ENCODE results near the gene GLI3.

DNA sequence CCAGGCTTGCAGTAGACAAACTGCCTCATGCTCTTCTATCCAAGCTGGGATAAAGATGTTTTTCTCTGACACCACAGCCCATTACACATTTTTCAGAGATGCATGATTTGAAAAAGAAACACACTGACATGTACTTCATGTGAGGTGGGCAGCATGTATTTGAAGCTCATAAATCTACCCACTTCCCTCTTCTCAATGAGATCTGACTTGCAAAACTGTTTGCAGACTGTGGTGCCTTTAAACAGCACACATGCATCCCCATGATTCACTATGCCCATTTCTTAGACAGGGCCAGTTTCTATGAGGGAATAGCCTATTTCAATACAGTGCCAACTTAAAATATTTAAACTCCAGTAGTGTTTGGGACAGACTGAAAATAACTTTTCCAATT lies 109.8 kb downstream of the GLI3 start:
- TF ChIP-seq KDM4A (IDR thresholded peaks at IDR 0.05; ENCODE audit: low read depth, low read length, severe bottlenecking): no peak
- no peak for TF ChIP-seq POLR2AphosphoS5 (IDR thresholded peaks at IDR 0.05; ENCODE audit: low read depth, low read length)
- TF ChIP-seq, protein P1, sequence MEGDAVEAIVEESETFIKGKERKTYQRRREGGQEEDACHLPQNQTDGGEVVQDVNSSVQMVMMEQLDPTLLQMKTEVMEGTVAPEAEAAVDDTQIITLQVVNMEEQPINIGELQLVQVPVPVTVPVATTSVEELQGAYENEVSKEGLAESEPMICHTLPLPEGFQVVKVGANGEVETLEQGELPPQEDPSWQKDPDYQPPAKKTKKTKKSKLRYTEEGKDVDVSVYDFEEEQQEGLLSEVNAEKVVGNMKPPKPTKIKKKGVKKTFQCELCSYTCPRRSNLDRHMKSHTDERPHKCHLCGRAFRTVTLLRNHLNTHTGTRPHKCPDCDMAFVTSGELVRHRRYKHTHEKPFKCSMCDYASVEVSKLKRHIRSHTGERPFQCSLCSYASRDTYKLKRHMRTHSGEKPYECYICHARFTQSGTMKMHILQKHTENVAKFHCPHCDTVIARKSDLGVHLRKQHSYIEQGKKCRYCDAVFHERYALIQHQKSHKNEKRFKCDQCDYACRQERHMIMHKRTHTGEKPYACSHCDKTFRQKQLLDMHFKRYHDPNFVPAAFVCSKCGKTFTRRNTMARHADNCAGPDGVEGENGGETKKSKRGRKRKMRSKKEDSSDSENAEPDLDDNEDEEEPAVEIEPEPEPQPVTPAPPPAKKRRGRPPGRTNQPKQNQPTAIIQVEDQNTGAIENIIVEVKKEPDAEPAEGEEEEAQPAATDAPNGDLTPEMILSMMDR (IDR thresholded peaks at IDR 0.05; ENCODE audit: control extremely low read depth in 1 of 3, insufficient read depth in 1 of 3, low read depth in 1 of 3, low read length in 3 of 3): no peak
- no peak for TF ChIP-seq FOSL1 (IDR thresholded peaks at IDR 0.05; ENCODE audit: insufficient read depth, low read depth, low read length)
- no peak for TF ChIP-seq ZNF274 (IDR thresholded peaks at IDR 0.05; ENCODE audit: borderline replicate concordance, extremely low read depth, low read length)
- TF ChIP-seq, protein P2, sequence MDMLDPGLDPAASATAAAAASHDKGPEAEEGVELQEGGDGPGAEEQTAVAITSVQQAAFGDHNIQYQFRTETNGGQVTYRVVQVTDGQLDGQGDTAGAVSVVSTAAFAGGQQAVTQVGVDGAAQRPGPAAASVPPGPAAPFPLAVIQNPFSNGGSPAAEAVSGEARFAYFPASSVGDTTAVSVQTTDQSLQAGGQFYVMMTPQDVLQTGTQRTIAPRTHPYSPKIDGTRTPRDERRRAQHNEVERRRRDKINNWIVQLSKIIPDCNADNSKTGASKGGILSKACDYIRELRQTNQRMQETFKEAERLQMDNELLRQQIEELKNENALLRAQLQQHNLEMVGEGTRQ (IDR thresholded peaks at IDR 0.05; ENCODE audit: low read length): no peak
- TF ChIP-seq CBX5 (IDR thresholded peaks at IDR 0.05; ENCODE audit: low read depth, low read length): no peak
- no peak for TF ChIP-seq EZH2 (IDR thresholded peaks at IDR 0.05; ENCODE audit: low read depth, low read length, severe bottlenecking)
- no peak for TF ChIP-seq JUN (IDR thresholded peaks at IDR 0.05; ENCODE audit: low read depth, low read length)
- no peak for TF ChIP-seq CHD1 (IDR thresholded peaks at IDR 0.05; ENCODE audit: low read depth, low read length)
- no peak for TF ChIP-seq SP4 (IDR thresholded peaks at IDR 0.05; ENCODE audit: low read length)
- no peak for TF ChIP-seq POLR2A (IDR thresholded peaks at IDR 0.05; ENCODE audit: control extremely low read depth in 1 of 2, low read depth in 2 of 2, low read length in 2 of 2)
- TF ChIP-seq BACH1 (IDR thresholded peaks at IDR 0.05; ENCODE audit: low read length): no peak
- no peak for TF ChIP-seq RXRA (IDR thresholded peaks at IDR 0.05; ENCODE audit: insufficient read depth, low read depth, low read length)
